ENCODE measurements around the gene LRCH1. TPM values are rescaled to one million over a fixed set of nuclear protein-coding genes. Genes with fewer than 3 reads are reported as not detected.

The LRCH1 gene
- total RNA-seq, 1 experiment from 2014 or later = 11.7 TPM

GRCh38 chr13:46631179-46631542 is 78.2 kb downstream of the LRCH1 start:
- DNase-seq = no peak
- Mint-ChIP-seq H3K4me3 (ENCODE audit: low read depth, unreplicated experiment) (no peak overlapping the region), H3K4me1 (ENCODE audit: low read depth, unreplicated experiment) (peaks cover 44% of the 10 kb centered on the region), H3K27me3 (ENCODE audit: unreplicated experiment) (no peaks in the 10 kb centered on the region), H3K36me3 (ENCODE audit: insufficient read depth, unreplicated experiment) (peaks cover 5% of the 10 kb centered on the region), H3K9me3 (ENCODE audit: low read depth, unreplicated experiment) (peaks cover 4% of the 10 kb centered on the region), H3K27ac (ENCODE audit: unreplicated experiment) (no peak overlapping the region)
- CTCF ChIA-PET = no interaction called here
- no TSS peak for BruUV-seq (replicated peaks)
- intact Hi-C loops (cut with micrococcal nuclease; ENCODE audit: unreplicated experiment) = no loop called here
- TF ChIP-seq CTCF (IDR thresholded peaks at IDR 0.05; ENCODE audit: unreplicated experiment) = no peak

- H3K27ac Mint-ChIP-seq (ENCODE audit: unreplicated experiment) = no peak overlapping the region
- no peak for TF ChIP-seq CTCF (IDR thresholded peaks at IDR 0.05; ENCODE audit: unreplicated experiment)
- peaks cover 5% of the 10 kb centered on the region for H3K36me3 Mint-ChIP-seq (ENCODE audit: insufficient read depth, unreplicated experiment)
- H3K27me3 Mint-ChIP-seq (ENCODE audit: unreplicated experiment) = no peaks in the 10 kb centered on the region
- CTCF ChIA-PET = no interaction called here
- peaks cover 48% of the 10 kb centered on the region for H3K4me1 Mint-ChIP-seq (ENCODE audit: low read depth, unreplicated experiment)
- intact Hi-C loops (cut with micrococcal nuclease; ENCODE audit: unreplicated experiment) = no loop called here
- DNase-seq = no peak
- no peak overlapping the region for H3K4me3 Mint-ChIP-seq (ENCODE audit: low read depth, unreplicated experiment)
- no TSS peak for BruUV-seq (replicated peaks)
- H3K9me3 Mint-ChIP-seq (ENCODE audit: low read depth, unreplicated experiment) = peaks cover 4% of the 10 kb centered on the region
These were observed 79.2 kb downstream of the LRCH1 start for GRCh38 chr13:46632176-46632575.

- H3K27ac Mint-ChIP-seq (ENCODE audit: unreplicated experiment) = no peak overlapping the region
- no TSS peak for BruUV-seq (replicated peaks)
- TF ChIP-seq CTCF (IDR thresholded peaks at IDR 0.05; ENCODE audit: unreplicated experiment) = no peak
These were observed 80.4 kb downstream of the LRCH1 start for GRCh38 chr13:46633416-46633815.

GRCh38 chr13:46636451-46636850 is 83.5 kb downstream of the LRCH1 start:
- Mint-ChIP-seq H3K27ac (ENCODE audit: unreplicated experiment) (no peak overlapping the region), H3K4me1 (ENCODE audit: low read depth, unreplicated experiment) (peaks cover 59% of the 10 kb centered on the region)

More at GRCh38 chr13:46633416-46633815, 80.4 kb downstream of the LRCH1 start:
- Mint-ChIP-seq H3K36me3 (ENCODE audit: insufficient read depth, unreplicated experiment) (peaks cover 5% of the 10 kb centered on the region), H3K9me3 (ENCODE audit: low read depth, unreplicated experiment) (peaks cover 4% of the 10 kb centered on the region), H3K4me3 (ENCODE audit: low read depth, unreplicated experiment) (no peak overlapping the region), H3K27me3 (ENCODE audit: unreplicated experiment) (no peaks in the 10 kb centered on the region), H3K4me1 (ENCODE audit: low read depth, unreplicated experiment) (peaks cover 54% of the 10 kb centered on the region)
- CTCF ChIA-PET = interaction anchor here (0.6 kb wide), 1 partner anchor 43 kb away, joined by 4 read pairs; no protein-coding TSS in a partner anchor
- no peak for DNase-seq
- intact Hi-C loops (cut with micrococcal nuclease; ENCODE audit: unreplicated experiment) = no loop called here

More at GRCh38 chr13:46636451-46636850, 83.5 kb downstream of the LRCH1 start:
- Mint-ChIP-seq H3K36me3 (ENCODE audit: insufficient read depth, unreplicated experiment) (peaks cover 5% of the 10 kb centered on the region), H3K9me3 (ENCODE audit: low read depth, unreplicated experiment) (peaks cover 6% of the 10 kb centered on the region), H3K27me3 (ENCODE audit: unreplicated experiment) (no peaks in the 10 kb centered on the region), H3K4me3 (ENCODE audit: low read depth, unreplicated experiment) (no peak overlapping the region)
- intact Hi-C loops (cut with micrococcal nuclease; ENCODE audit: unreplicated experiment) = no loop called here
- BruUV-seq (replicated peaks) = no TSS peak
- CTCF ChIA-PET = no interaction called here
- no peak for TF ChIP-seq CTCF (IDR thresholded peaks at IDR 0.05; ENCODE audit: unreplicated experiment)
- DNase-seq = no peak
